ENCODE data around the gene PLA2G4A.

PLA2G4A gene

GRCh38 chr1:186834399-186834958 lies 5.7 kb downstream of the PLA2G4A start:
- DNase-seq (ENCODE audit: low spot score) = no peak

DNA sequence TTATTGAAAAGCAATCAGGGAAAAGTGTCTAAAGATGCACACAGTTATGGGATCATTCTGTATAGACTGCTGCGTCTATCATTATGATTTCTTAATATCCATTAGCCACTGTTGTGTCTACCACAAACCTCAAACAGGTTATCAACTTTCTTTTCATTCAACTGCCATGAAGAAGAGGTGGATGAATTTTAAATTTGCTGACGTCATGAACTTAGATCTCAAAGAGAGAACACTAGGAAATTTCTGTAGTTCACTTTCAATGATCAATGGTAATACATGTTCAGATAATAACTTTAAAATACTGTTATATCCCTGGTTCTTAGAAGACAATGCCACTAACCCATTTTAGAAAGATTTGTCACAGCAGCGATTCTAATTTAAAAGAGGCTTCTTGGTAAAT lies 6.7 kb downstream of the PLA2G4A start:
- no peak for DNase-seq (ENCODE audit: low spot score)

DNA sequence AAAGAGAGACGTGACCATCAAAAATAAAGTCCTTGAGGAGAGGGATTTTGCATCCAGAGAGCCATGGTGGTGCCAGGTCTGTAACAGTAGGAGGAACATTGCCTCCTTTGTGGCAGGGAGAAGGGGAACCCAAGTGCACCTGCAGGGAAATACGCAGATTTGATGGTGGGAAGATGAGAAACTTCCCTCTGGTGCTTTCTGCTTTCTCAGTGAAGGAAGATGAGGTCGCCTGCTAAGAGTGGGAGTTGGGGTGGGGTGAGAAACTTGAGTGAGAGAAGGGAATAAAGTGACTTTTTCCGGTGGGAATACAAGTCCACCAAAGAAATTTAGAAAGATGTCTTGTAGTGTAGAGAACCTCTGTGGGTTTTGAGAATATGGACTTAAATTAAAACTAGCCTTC lies 9.1 kb downstream of the PLA2G4A start:
- no peak for DNase-seq (ENCODE audit: low spot score)

GRCh38 chr1:186838380-186839040 lies 9.8 kb downstream of the PLA2G4A start:
- DNase-seq (ENCODE audit: low spot score) = no peak

DNA sequence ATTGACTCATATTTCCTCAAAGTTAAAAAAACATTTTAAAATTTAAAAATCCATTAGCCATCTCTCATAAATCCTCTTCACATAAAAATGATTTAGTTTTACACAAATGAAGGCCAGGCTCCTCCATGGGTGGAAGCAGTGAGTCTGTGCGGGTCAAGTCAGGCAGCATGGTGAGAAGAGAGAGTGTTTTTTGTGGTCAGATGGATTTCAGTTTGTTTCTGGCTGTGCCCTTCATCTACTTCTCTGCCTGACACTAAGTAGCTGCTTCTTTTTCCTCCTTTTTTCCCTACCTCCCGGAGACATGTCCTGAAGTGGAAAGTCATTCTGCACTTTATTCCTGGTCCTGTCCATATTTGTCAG lies 10.3 kb downstream of the PLA2G4A start:
- no peak for DNase-seq (ENCODE audit: low spot score)

DNA sequence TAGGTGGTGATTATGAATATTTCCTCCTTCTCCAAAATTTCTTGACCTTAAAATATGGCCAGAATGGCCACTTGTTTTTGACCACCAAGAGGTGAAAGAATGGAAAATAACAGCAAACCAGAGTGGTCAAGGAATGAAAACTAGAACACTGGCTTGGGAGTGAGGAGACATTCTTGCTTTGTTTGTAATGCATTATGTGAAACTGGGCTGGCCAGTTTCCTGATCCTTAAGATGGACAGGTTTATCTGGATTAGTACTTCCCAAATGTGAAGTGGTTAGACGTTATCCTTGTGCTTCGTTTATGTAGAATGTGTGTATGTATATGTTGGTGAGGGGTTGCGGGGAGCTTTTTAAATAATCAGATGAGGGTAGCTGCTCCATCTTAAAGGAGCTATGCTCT lies 12.8 kb downstream of the PLA2G4A start:
- no peak for DNase-seq (ENCODE audit: low spot score)

DNA sequence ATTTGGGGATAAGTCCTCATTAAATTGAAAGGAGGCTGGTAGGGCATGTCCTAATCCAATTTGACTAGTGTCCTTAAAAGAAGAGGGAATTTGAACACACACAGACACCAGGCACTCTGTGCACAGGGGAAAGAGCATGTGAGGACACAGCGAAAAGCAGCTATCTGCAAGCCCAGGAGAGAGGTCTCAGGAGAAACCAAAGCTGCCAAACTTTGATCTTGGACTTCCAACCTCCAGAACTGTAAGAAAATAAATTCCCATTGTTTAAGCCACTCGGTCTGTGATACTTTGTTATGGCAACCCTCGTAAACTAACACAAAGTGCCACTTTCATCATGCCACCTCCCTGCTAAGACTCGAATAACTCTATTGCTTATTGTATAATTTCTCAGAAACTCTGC lies 13.8 kb downstream of the PLA2G4A start:
- no peak for DNase-seq (ENCODE audit: low spot score)

DNA sequence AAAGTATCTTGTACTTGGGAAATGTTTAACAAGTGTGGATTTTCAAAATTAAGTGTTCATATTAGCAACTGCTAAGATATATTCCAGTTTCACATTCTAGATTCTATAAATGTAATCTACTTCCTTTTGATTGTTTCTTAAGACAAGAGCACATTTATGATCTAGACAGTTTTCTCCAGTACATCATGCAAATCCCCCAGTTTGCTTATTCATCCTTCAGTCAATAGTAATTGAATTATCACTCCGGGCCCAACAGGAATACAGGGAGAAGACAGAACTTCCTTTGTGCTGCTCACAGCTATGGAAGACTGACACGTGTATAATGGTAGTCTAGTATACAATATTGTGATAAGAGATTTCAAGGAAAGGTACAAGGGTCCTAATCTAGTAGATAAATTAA lies 14.5 kb downstream of the PLA2G4A start:
- DNase-seq (ENCODE audit: low spot score) = no peak

DNA sequence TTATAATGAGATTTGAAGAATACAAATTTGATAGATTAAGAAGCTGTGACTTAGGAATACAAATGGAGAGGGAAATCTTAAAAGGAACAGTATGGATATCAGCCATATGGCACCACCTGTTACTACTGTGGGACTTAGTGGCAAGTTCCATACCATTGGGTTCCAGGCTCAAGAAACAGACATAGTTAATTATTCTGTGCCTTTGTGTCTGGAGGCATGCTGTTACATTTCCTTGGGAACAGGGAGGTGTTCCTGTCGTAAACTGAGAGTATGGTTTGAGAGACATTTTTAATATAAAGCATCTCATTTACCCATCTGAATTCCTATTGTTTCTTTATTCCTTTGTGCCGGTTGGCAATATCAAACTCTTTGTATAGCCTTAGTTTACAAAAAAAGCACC lies 15.2 kb downstream of the PLA2G4A start:
- no peak for DNase-seq (ENCODE audit: low spot score)

DNA sequence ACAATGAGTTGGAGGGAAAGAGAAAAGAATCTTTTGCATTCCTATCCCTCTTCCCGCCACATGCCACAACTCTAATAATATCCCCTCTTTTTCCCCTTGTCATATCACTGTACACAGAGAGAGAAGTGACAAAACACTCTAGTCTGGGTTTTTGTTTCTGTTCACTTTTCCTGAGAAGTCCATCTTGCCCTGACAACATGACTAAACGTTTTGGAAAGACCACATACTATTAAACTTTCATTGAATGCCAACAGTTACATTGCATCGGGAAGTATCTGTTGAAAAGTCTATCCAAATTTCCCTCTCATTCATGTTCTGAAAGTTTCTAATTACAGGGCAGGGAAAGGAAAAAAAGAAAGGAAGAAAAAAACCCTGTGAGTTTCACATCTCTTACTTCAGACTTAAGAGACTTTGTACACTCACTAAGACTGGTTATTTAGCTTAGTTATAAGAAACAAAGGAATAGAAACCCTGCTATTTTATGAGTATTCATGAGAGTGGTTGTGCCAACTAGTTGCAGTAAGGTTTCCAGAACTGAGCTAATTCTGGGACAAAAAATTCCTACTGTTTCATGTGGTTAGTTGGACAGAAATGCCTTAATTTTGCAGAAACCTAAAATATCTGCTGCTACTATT lies 16.9 kb downstream of the PLA2G4A start:
- no peak for DNase-seq (ENCODE audit: low spot score)

DNA sequence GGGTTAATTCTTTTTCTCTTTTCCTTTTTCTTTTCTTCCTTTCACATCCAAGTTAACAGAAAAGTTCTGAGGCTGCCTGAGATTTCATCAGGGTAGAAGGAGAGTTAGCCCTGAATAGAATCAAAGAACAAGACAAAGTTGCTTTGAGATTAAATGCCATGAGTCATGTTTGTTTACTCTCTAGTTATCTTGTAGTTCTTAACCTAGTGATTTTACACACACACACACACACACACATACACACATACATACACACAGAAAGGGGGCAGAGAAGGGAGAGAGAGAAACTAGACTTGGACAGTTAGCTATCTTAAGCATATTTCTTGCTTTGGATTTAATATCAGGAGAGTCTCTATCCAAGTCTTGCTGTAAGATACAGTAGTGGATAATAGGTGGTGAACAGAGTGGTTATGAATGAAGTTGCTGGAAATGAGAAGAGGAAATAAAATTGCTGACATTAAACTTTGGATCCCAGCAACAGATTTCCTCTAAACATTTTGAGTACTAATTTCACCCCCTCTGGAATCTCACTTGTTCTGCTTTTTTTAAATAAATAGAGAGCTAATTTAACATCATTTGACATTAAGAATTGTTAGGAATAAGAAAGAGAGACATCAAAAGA lies 19.9 kb downstream of the PLA2G4A start:
- no peak for DNase-seq (ENCODE audit: low spot score)

GRCh38 chr1:186849271-186849671 lies 20.5 kb downstream of the PLA2G4A start:
- no peak for DNase-seq (ENCODE audit: low spot score)

DNA sequence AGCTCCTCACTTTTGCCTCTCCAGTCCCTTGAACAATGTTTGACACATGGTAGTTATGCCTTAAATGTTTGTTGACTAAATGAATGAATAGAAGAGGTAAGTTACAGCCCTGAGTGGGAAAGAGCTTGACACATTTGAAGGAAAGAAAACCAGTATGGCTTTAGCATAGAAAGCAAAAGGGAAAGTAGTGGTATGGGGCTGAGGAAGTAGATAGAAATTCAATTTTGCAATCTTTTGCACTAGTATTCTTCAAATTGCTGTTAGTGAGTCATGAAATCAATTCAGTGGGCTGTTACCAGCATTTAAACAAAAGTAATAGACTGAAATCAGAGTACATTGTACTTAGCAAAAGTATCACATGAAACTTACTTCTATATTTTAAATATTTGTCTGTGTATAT lies 21.1 kb downstream of the PLA2G4A start:
- DNase-seq (ENCODE audit: low spot score) = no peak

DNA sequence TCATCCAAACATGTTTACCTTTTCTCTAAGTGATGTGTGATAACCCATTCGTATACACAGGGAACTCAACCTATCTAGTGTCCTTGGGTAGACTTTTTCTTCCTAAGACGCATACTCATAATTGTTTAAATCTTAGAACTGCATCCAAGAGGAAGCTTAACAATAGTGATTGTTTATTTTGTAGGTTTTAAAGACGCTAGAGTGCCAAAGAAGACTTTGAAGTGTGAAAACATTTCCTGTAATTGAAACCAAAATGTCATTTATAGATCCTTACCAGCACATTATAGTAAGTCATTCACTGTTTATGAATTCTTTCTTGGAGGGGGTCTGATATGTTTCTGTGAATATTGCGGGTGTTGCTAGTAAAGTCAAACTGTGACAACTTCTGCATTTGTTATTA lies 25.4 kb downstream of the PLA2G4A start:
- DNase-seq (ENCODE audit: low spot score) = no peak

DNA sequence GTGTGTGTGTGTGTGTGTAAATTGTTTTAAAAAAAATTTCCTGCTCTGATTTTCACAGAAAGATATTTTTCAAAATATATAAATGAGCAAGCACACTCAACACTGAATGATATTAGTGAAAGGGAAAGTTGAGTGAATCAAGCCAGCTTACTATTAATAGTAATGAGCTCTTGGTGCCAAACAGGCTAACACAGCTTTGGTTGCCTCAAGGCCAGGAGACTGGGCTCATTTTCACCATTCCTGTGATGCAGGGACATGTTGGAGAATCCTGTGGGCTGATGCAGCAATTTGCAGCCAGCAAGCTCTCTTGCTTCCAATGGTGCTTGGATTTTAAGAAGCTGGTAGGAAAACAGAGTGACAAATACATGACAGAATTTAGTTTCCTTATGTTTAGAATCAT lies 30.2 kb downstream of the PLA2G4A start:
- no peak for DNase-seq (ENCODE audit: low spot score)

DNA sequence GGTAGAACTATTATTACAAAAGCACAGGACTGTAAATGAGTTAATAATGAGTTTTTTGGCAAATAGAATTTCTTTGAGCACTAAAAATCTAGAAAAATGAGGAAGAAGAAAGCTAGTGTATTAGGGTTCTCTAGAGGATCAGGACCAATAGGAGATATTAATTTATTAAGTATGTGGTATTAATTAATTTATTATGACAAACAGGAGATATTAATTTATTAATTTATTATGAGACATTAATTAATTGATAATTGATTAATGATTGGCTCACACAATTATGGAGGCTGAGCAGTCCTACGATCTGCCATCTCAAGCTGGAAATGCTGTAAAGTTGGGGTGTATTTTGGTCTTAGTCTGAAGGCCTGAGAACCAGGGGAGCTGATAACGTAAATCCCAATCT lies 31.2 kb downstream of the PLA2G4A start:
- DNase-seq (ENCODE audit: low spot score) = no peak

- DNase-seq (ENCODE audit: low spot score) = no peak
These were observed 35.5 kb downstream of the PLA2G4A start for GRCh38 chr1:186864296-186864695.

GRCh38 chr1:186865253-186865652 lies 36.5 kb downstream of the PLA2G4A start:
- no peak for DNase-seq (ENCODE audit: low spot score)

DNA sequence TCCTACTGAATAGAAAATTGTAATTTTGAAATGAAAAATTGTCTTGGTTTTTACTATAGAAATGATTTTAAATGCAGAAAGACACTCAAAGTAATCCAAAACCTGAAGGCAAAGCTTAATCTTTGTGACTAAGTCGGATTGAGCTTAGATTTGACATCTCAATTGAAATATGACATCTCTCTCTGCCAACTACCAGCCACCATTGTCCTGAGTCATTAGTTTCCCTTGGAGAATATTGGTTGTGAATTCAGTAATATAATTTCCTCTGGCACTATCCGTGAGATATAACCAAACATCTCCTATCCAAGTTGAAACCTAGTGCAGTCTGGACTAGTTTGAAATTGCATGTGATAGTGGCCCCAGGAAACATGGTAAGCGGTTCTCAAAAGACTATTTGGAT lies 37.1 kb downstream of the PLA2G4A start:
- DNase-seq (ENCODE audit: low spot score) = no peak

DNA sequence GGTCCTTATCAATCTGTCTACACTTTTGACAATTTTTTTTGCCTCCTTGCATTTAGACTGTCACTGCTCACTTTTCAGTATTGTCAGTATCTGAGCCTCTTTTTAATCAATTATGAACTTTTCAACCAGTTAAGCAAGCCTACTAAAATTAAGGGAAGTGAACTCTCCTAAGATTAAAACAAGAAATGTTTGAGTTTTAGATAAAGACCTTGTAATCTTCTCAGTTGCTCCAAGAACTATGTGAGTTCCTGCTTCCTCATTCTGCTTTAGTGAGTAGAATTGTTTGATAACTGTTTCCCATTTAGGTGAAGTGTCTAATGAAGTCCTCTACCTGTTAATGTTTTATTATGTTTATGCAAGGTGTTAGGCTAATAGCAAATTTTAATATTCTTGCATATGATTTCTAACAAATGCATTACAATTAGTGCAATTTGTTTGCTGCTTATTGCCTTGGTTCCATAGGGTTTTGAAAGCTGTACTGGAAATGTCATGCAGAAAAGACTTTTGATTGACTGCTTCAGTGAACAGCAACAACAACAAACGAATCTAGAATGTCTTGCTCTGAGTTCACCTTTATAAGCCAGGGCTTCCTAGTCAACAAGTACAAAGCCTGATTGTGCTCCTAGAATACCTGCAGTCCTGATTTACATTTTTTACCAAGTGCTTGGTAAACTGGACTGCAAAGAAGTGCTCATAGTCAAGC lies 40.9 kb downstream of the PLA2G4A start:
- DNase-seq (ENCODE audit: low spot score) = no peak

DNA sequence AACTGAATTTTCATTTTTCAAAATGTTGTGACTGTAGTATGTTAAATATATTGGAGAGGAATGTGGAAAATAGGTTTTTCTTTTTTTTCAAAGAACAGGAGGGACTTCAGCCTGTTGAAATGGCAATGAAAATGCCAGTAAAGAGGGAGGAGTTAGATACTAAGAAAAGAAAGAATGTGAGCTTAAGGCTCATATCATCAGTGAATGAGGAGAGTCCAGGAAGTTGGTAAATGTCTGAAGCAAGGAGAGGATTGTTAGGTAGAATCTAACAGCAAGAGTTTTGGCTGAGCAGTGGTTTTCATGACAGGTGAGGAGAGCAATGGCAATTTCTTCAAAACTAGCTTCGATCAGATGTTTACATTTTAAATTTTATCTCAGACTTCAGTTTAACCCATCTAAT lies 43.0 kb downstream of the PLA2G4A start:
- DNase-seq (ENCODE audit: low spot score) = no peak

DNA sequence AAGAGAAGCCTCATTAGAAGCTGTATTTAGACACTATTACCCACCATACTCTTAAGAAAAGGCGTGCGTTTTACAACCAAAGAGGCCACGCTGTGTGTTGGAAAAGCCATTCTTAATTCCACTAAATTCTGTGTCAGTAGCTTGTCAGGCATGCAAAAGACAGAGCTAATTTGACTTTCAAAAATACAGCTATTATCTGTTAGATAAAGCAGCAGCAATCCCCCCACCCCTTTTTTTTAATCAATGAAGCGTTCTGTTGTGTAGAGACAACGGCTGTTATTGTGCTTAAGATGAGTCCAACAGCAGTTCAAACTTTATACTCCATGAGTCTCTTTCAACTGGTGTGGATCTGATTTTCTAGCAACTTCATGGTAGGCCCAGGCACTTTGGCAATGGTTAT lies 43.5 kb downstream of the PLA2G4A start:
- no peak for DNase-seq (ENCODE audit: low spot score)

DNA sequence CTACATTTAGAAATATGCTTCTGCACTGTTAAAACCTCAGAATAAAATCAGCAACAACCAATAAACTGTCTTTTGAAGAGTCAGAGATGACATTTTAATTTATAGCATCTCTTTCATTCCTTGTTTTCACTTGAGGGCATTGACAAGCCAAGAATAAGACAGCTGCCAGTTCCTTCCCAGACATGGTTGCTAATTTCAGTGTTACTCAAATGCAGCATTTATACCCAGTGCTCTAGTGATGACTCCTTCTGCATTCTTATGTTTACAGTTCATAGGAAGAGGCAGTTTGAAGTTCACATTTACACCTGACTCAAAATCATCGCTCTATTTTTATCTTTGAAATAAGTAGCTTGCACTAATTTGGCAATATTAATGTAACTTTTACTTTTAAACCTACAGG lies 44.9 kb downstream of the PLA2G4A start:
- DNase-seq (ENCODE audit: low spot score) = no peak

All from putamen (tissue), 1 donor.